ENCODE results near the gene ZNF316. TPM values are rescaled to one million over a fixed set of nuclear protein-coding genes. Genes with fewer than 3 reads are reported as not detected.
"Not testable (repeated sequence)": the region's sequence is repeated elsewhere in the genome, so short reads cannot be mapped to it uniquely, and the experiment has no call there.

ZNF316 gene
- polyA plus RNA-seq, 1 of the 3 experiments (the other 2 are of a cell fraction) = 18.6 TPM

GRCh38 chr7:6634021-6634420 lies 3.1 kb upstream of the ZNF316 start:
- no peak for DNase-seq
- Histone ChIP-seq H3K9me2 (no peaks in the 10 kb centered on the region), H3K9ac (no peak overlapping the region), H3K4me3 (ENCODE audit: low read depth in 2 of 2, low read length in 1 of 2) (no peak overlapping the region), H3K27ac (ENCODE audit: low read depth in 2 of 2, low read length in 1 of 2) (no peak overlapping the region), H3K4me1 (ENCODE audit: control insufficient read depth in 1 of 2, insufficient read depth in 2 of 2, low read depth in 1 of 2, low read length in 1 of 2) (peaks cover 5 to 14% of the 10 kb centered on the region in 2 experiments; a peak in 2 of 4 replicates), H3F3A (replicated peaks; ENCODE audit: insufficient read depth) (no peaks in the 10 kb centered on the region), H4K20me1 (ENCODE audit: insufficient read depth) (no peaks in the 10 kb centered on the region), H3K36me3 (replicated peaks in 1 of 2; ENCODE audit: control insufficient read depth in 1 of 2, insufficient read depth in 2 of 2, low read length in 1 of 2) (peaks cover 0 to under 1% of the 10 kb centered on the region in 2 experiments), H3K79me2 (ENCODE audit: insufficient read depth) (peaks cover 25% of the 10 kb centered on the region), H3K27me3 (ENCODE audit: insufficient read depth) (no peaks in the 10 kb centered on the region), H3K9me3 (no peaks in the 10 kb centered on the region), H2AFZ (ENCODE audit: low read depth) (no peak overlapping the region), H3K4me2 (no peak overlapping the region)
- CTCF ChIA-PET = interaction anchor here (0.6 to 3.0 kb wide), 2 partner anchors 44 to 76 kb away, joined by 3 to 11 read pairs; partner anchors contain the start of gene INTS15
- TF ChIP-seq REST (IDR thresholded peaks at IDR 0.05; ENCODE audit: low read depth, low read length) (no peak), CTCF (IDR thresholded peaks at IDR 0.05) (no peak)
- 85% methylated on average over 8 of the region's 8 CpGs for WGBS (ENCODE audit: low lambda C conversion rate)
- POLR2A ChIA-PET = no interaction called here

GRCh38 chr7:6634971-6635370 lies 2.1 kb upstream of the ZNF316 start:
- H3K4me2 ChIP-seq; POLR2A ChIA-PET; H4K20me1 ChIP-seq (ENCODE audit: insufficient read depth); H3K27me3 ChIP-seq (ENCODE audit: insufficient read depth); H3K27ac ChIP-seq (ENCODE audit: low read depth in 2 of 2, low read length in 1 of 2); H3K4me3 ChIP-seq (ENCODE audit: low read depth in 2 of 2, low read length in 1 of 2); H3K9me2 ChIP-seq; H2AFZ ChIP-seq (ENCODE audit: low read depth); H3F3A ChIP-seq (replicated peaks; ENCODE audit: insufficient read depth); H3K9ac ChIP-seq; H3K36me3 ChIP-seq (replicated peaks in 1 of 2; ENCODE audit: control insufficient read depth in 1 of 2, insufficient read depth in 2 of 2, low read length in 1 of 2); H3K9me3 ChIP-seq; DNase-seq: not testable (repeated sequence)
- 84% methylated on average over 5 of the region's 5 CpGs for WGBS (ENCODE audit: low lambda C conversion rate)
- CTCF ChIA-PET = interaction anchor here (0.7 to 3.0 kb wide), 2 partner anchors 45 to 252 kb away, joined by 3 to 11 read pairs; partner anchors contain the start of gene INTS15
- Histone ChIP-seq H3K79me2 (ENCODE audit: insufficient read depth) (peaks cover 34% of the 10 kb centered on the region), H3K4me1 (ENCODE audit: control insufficient read depth in 1 of 2, insufficient read depth in 2 of 2, low read depth in 1 of 2, low read length in 1 of 2) (peaks cover 5 to 15% of the 10 kb centered on the region in 2 experiments; a peak in 2 of 4 replicates)
